Muscle layer of colon (tissue), 2 donors: Measurements from ENCODE around the gene CALML4.
"Not testable (repeated sequence)": the region's sequence is repeated elsewhere in the genome, so short reads cannot be mapped to it uniquely, and the experiment has no call there.

Source experiments
- H3K27ac ChIP-seq: one replicate; pipeline ENCODE4 v1.7.0; 2013; ENCODE audit warnings: low read depth, mild to moderate bottlenecking, low read length, moderate library complexity
- H3K27me3 ChIP-seq, 2 donors: one replicate each; pipeline ENCODE4 v1.7.0; 2013; ENCODE audit warnings: low read length in 2 of 2, mild to moderate bottlenecking in 2 of 2; ENCODE audit not compliant: insufficient read depth in 2 of 2, control insufficient read depth in 1 of 2
- H3K36me3 ChIP-seq: one replicate; pipeline ENCODE4 v1.7.0; 2013; ENCODE audit warnings: mild to moderate bottlenecking, low read length; ENCODE audit not compliant: insufficient read depth
- H3K4me1 ChIP-seq: one replicate; pipeline ENCODE4 v1.7.0; 2013; ENCODE audit warnings: mild to moderate bottlenecking, low read length; ENCODE audit not compliant: insufficient read depth
- H3K4me3 ChIP-seq, 2 donors: one replicate each; pipeline ENCODE4 v1.7.0; 2013; ENCODE audit warnings: low read length in 2 of 2, low read depth in 1 of 2, mild to moderate bottlenecking in 1 of 2, moderate library complexity in 1 of 2
- H3K9ac ChIP-seq: one replicate; pipeline ENCODE4 v1.7.0; 2013; ENCODE audit warnings: low read length
- H3K9me3 ChIP-seq: one replicate; pipeline ENCODE4 v1.7.0; 2013; ENCODE audit warnings: mild to moderate bottlenecking, low read length
- donor health status: abdominal sarcoma.
- donor health status: Adenocarcinoma of cecum.

Gene CALML4, protein sequence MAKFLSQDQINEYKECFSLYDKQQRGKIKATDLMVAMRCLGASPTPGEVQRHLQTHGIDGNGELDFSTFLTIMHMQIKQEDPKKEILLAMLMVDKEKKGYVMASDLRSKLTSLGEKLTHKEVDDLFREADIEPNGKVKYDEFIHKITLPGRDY

DNA sequence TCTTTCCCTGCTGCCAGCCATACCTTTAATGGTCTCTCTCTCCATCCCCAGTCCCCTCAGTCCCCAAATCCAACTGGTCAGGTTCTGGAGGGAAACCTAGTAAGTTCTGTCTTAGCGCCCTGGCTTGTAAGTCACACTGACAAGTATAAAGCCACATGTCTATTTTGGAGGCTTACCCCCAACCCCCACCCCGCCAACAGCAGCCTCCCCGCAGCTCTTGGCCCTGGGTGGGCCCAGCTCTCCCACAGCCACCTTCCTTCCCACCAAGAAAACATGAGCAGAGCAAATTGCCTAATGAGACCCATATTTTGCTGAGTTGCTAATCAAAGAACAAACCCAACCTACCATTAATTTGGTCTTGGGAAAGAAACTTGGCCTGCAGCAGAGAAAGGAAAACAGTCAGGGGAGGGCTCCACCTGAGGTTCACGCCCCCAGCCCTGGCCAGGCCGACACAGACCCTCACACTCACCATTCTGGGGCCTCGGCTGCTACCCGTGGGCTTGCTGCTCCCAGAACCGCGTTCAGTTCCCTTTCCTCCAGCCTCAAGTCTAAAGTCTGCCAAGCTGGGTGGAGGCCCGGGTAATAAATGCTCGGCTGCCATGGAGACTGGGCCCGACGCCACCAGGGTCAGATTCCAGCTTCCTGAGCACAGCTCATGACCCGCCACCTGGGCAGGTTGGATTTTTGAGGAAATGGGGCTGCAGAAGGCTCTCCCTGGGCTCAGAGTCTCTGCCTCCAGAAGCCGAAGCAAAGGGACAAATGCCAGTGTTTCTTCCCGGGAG, at the start of gene CALML4:
TSS of gene CALML4 (minus strand) at position 557 of the 782 bp plus-strand sequence. CDS start at position 472, 85 bp downstream.
- no peaks in the 10 kb centered on the region for H3K27me3 ChIP-seq
- peak within 1 kb of the TSS; percentile 26 for H3K27ac ChIP-seq
- no peaks in the 10 kb centered on the region for H3K9me3 ChIP-seq
- H3K9ac ChIP-seq, result no peak within 1 kb of the TSS
- peaks cover 28% of the 10 kb centered on the region for H3K4me1 ChIP-seq
- H3K4me3 ChIP-seq, result peak within 1 kb of the TSS; percentile 16 to 29
- no peaks in the 10 kb centered on the region for H3K36me3 ChIP-seq

DNA sequence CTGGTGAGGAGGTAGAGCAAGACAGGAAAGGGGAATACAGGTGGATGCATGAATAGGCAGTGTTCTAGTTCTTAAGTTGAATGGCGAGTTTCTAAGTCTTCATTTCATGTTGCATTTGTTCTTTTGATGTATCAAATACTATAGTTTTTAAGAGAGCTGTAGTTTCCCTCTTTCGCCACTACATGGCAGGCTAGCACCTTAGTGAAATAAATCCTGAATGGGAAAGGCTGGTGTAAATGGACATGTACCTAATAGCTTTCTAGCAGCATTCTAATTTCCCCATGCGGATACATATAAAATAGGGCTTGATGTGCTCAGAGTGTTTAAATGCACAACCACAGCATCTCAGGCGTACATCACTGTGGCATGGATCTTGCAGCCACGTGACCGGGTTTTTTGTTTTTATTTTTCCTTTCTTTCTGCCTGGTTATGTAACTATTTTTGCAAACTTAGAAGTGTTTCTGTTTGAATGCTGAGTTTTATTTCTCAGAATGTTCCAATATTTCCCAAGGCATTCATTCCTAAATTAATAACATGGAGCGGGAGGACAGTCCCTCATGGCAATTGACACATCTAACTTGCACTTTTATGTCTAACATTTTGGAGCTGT, 47.9 kb upstream of the CALML4 start:
- H3K9me3 ChIP-seq, result no peaks in the 10 kb centered on the region
- no peaks in the 10 kb centered on the region for H3K4me1 ChIP-seq
- no peak overlapping the region for H3K9ac ChIP-seq
- no peaks in the 10 kb centered on the region for H3K27me3 ChIP-seq
- no peak overlapping the region for H3K27ac ChIP-seq
- H3K4me3 ChIP-seq, result no peak overlapping the region
- no peaks in the 10 kb centered on the region for H3K36me3 ChIP-seq

DNA sequence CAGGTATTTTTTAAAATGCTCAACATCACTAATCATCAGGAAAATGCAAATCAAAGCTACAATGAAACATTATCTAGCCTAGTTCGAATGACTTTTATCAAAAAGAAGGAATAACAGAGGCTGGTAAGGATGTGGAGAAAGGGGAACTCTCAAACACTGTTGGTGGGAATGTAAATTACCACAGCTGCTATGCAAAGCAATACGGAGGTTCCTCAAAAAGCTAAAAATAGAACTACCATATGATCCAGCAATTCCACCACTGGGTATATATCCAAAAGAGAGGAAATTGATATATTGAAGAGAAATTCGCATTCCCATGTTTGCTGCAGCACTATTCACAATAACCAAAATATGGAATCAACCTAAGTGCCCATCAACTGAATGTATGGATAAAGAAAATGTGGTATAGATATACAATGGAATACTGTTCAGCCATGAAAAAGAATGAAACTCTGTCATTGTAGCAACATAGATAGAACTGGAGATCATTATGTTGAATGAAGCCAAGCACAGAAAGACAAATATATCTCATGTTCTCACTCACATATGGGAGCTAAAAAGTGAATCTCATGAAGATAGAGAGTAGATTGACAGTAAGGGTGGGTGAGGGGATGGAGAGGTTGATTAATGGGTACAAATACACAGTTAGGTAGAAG, 44.1 kb upstream of the CALML4 start:
- H3K4me1 ChIP-seq, result no peaks in the 10 kb centered on the region

DNA sequence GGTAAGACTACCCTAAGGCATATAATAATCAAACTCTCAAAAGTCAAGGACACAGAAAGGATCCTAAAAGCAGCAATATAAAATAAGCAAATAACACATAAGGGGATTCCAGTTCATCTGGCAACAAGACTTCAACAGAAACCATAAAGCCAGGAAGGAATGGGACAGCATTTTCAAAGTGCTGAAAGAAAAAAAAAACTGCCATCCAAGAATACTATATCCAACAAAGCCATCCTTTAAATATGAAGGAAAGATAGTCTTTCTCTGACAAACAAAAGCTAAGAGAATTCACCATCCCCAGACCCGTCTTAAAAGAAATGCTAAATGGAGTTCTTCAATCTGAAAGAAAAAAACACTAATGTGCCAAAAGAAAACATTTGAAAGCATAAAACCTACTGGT, 39.1 kb upstream of the CALML4 start:
- Histone ChIP-seq H3K4me3 (no peak overlapping the region), H3K9ac (no peak overlapping the region), H3K9me3 (no peaks in the 10 kb centered on the region), H3K4me1 (no peaks in the 10 kb centered on the region), H3K27me3 (no peaks in the 10 kb centered on the region), H3K36me3 (no peaks in the 10 kb centered on the region), H3K27ac (no peak overlapping the region)

More for the DNA sequence above, 44.1 kb upstream of the CALML4 start:
- H3K27me3 ChIP-seq, result no peaks in the 10 kb centered on the region
- H3K9ac ChIP-seq, result no peak overlapping the region
- H3K4me3 ChIP-seq, result no peak overlapping the region
- H3K9me3 ChIP-seq, result no peaks in the 10 kb centered on the region
- H3K27ac ChIP-seq, result no peak overlapping the region
- no peaks in the 10 kb centered on the region for H3K36me3 ChIP-seq

DNA sequence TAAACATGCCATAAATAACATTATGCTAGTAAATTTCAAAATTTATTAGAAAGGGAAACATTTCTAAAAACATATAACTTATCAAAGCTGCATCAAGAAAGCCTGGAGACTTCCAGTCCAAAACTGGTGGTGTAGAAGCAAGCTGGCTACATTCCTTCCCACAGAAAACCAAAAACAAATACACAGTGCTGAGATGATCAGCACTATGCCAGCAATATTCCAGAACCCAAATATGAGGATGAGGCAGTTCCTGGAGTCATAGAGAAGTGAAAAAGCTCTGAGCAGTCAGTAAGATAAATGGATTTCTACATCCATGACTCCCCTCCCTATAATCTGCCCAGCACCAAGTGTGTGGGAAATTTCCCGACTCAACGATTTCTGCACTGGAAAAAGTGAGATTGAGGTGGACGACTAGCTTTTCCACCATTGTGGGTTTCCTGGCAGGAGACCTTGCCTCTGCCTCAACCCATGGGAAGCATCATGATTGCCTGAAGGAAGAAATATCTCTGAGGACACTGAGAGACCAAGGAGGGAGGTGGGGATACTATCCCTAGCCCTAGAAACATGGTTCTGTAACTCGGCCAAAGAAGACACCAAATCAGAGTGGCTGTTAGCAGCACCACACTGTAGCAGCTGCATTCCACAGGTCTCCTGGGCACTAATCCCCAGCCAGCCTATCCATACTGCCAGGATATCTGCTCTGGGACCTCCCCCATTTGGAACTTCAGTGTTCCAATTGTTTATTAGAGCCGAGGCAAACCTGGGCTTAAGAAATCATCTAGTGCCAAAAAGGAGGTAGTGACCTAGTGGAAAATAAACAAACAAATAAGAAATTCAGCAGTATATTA, 36.2 kb upstream of the CALML4 start:
- Histone ChIP-seq H3K4me3 (no peak overlapping the region), H3K9ac (no peak overlapping the region), H3K27me3 (no peaks in the 10 kb centered on the region), H3K9me3 (no peaks in the 10 kb centered on the region), H3K36me3 (no peaks in the 10 kb centered on the region), H3K27ac (no peak overlapping the region), H3K4me1 (no peaks in the 10 kb centered on the region)

DNA sequence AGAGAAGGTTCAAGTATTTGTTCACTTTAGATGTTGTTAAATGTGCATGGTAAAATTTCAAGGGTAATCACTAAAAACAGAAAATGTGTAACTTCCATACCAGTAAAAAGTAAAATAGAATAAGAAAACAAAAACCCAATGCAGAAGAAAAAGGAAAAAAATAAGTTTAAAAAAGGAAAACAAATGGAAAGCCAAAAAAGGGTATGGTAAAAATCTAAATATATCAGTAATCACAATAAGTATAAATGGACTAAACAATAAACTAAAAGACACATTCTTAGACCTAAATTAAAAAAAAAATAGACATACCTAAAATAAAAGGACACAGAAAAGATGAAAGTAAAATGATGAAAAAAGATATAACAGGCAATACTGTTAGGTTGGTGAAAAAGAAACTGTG, 33.9 kb upstream of the CALML4 start:
- Histone ChIP-seq H3K9me3 (no peaks in the 10 kb centered on the region), H3K27ac (no peak overlapping the region), H3K9ac (no peak overlapping the region), H3K27me3 (no peaks in the 10 kb centered on the region), H3K4me3 (no peak overlapping the region), H3K36me3 (no peaks in the 10 kb centered on the region), H3K4me1 (no peaks in the 10 kb centered on the region)

DNA sequence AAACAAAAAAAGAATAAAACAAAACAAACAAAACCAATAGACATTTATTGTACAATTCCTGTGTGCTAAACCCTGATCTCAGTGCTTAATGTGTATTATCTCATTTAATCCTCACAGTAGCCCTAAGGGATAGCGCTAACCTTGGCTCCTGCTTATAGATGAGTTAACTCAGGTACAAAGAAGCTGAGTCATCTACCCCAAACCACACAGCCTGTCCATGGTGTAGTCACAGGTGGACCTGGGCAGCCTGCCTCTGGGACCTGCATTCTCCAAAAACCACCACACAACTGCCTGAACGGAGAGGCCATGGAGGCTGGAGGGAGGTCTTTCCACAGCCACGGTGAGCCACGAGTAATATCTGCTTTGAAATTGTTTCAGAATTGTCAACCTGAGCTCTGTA, 29.9 kb upstream of the CALML4 start:
- Histone ChIP-seq H3K4me3 (no peak overlapping the region), H3K27me3 (no peaks in the 10 kb centered on the region)

DNA sequence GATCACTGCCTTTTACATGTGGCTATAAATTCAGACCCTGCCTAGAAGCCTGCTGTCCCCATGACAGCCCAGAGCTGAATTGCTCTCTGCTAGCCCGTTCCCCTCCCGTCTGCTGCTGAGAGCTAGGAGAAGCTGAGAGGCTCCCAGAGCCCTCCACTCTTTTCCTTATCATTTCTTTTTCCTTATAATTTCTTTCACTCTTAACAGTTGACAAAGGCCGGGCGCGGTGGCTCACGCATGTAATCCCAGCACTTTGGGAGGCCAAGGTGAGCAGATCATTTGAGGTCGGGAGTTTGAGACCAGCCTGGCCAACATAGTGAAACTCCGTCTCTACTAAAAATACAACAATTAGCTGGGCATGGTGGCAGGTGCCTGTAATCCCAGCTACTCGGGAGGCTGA, 29.4 kb upstream of the CALML4 start:
- H3K36me3 ChIP-seq, H3K4me1 ChIP-seq, H3K4me3 ChIP-seq, H3K27ac ChIP-seq, H3K27me3 ChIP-seq, H3K9ac ChIP-seq, H3K9me3 ChIP-seq: not testable (repeated sequence)

More for the DNA sequence above, 29.9 kb upstream of the CALML4 start:
- Histone ChIP-seq H3K27ac (no peak overlapping the region), H3K4me1 (peaks cover 4% of the 10 kb centered on the region), H3K36me3 (no peaks in the 10 kb centered on the region), H3K9ac (no peak overlapping the region), H3K9me3 (no peaks in the 10 kb centered on the region)

DNA sequence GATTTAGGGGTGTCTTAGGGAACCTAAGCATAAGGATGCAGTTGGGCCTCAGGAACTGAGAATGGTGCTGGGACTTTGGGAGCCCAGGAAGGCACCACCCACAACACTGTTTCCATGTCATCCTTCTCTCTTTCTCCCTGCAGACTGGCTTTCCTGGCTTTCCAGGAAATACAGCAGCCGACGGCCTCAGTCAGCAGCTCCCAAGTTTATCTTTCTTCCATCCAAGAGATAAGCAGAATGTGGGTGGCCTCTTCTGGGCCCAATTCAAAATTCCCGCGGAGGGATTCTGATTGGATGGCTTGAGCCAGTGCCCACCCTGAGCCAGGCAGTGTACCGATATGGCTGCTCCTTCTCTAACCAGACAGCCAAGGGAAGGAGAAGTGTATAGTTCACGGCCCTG, 28.9 kb upstream of the CALML4 start:
- no peaks in the 10 kb centered on the region for H3K9me3 ChIP-seq
- H3K27ac ChIP-seq, result no peak overlapping the region
- no peaks in the 10 kb centered on the region for H3K27me3 ChIP-seq
- no peak overlapping the region for H3K4me3 ChIP-seq
- peaks cover 5% of the 10 kb centered on the region for H3K4me1 ChIP-seq
- no peak overlapping the region for H3K9ac ChIP-seq
- no peaks in the 10 kb centered on the region for H3K36me3 ChIP-seq

DNA sequence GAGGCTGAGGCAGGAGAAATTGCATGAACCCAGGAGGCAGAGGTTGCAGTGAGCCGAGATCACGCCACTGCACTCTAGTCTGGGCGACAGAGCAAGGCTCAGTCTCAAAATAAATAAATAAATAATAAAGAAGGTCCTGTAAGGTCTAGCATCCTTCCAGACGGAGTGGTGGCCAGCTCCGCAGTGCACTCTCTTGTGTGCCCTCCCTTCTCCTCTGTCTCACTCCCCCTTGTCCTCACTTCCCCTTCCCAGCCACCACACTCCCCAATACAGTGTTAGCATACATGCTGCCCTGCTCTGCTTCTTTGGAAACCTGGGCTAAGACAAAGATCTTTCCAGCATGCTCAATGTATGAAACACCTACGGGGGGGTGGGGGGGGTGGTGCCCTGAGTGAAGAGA, 27.8 kb upstream of the CALML4 start:
- Histone ChIP-seq H3K9me3 (no peaks in the 10 kb centered on the region), H3K27me3 (no peaks in the 10 kb centered on the region), H3K27ac (no peak overlapping the region), H3K36me3 (no peaks in the 10 kb centered on the region), H3K9ac (no peak overlapping the region), H3K4me1 (peaks cover 12% of the 10 kb centered on the region), H3K4me3 (no peak overlapping the region)

DNA sequence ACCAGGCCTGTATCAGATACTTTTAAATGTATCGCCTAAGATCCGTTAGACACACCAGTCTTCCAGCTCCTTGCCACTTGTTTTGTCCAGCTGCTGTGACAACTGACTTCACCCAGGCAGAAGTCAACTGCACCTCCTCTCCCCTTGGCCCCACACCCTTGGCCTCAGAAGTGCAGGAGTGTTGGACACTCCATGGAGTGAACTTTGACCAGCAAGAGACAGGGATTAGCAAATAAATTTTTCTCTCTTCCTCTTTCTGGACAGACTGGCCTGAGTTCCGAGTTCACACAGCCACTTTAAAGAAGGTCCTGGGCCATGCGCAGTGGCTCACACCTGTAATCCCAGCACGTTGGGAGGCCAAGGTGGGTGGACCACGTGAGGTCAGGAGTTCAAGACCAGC, 27.3 kb upstream of the CALML4 start:
- Histone ChIP-seq H3K9me3 (no peaks in the 10 kb centered on the region), H3K27ac (no peak overlapping the region), H3K9ac (no peak overlapping the region), H3K4me3 (no peak overlapping the region), H3K27me3 (no peaks in the 10 kb centered on the region), H3K36me3 (no peaks in the 10 kb centered on the region), H3K4me1 (peaks cover 17% of the 10 kb centered on the region)
